ENCODE results near the gene NEK2. TPM values are rescaled to one million over a fixed set of nuclear protein-coding genes. Genes with fewer than 3 reads are reported as not detected.

NEK2 gene
- total RNA-seq, 1 experiment from 2014 or later = 17.6 TPM

DNA sequence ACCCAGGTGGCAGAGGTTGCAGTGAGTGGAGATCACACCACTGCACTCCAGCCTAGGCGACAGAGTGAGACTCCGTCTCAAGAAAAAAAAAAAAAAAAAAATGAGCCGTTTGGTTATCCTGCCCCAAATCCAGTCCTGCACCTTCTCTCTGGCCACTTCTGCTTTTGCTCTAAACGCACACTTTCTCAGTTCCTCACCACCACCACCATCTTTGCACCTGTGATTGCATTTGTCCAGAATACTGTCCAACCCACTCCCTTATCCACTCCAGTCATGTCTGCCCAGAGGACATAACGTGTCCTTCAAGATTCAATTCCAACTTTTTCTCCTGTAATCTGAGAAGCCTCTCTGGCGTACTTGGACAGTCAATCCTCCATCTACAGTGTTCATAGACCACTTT, 2.2 kb upstream of the NEK2 start:
- no peak overlapping the region for H3K18ac ChIP-seq (ENCODE audit: insufficient read length, low read depth, low read length)
- no peak overlapping the region for H4K5ac ChIP-seq (ENCODE audit: insufficient read length, low read depth, low read length)
- no peak overlapping the region for H3K56ac ChIP-seq (ENCODE audit: insufficient read length, low read depth, low read length)
- no peak overlapping the region for H2BK5ac ChIP-seq (ENCODE audit: insufficient read length, low read length)
- Mint-ChIP-seq H3K4me3 (no peak overlapping the region), H3K27me3 (ENCODE audit: low read depth) (no peaks in the 10 kb centered on the region; the same call in 1 of the 2 replicates), H3K9me3 (no peaks in the 10 kb centered on the region), H3K27ac (no peak overlapping the region), H3K36me3 (ENCODE audit: insufficient read depth in 1 of 3, low read depth in 3 of 3) (peaks cover 2 to 14% (median 12%) of the 10 kb centered on the region in 3 experiments; a peak in 6 of 7 replicates), H3K4me1 (peaks cover 14 to 17% of the 10 kb centered on the region in 2 experiments)
- no peak overlapping the region for H3K23ac ChIP-seq (ENCODE audit: insufficient read length, low read depth, low read length)
- no peak overlapping the region for H2BK120ac ChIP-seq (ENCODE audit: low read depth, low read length, poor library complexity, severe bottlenecking)
- H2BK12ac ChIP-seq (ENCODE audit: insufficient read length, low read depth, low read length) = no peak overlapping the region
- no peak overlapping the region for H3K27ac ChIP-seq (ENCODE audit: insufficient read length, low read depth, low read length)
- H4K8ac ChIP-seq (replicated peaks; ENCODE audit: insufficient read length, low read depth, low read length) = no peak overlapping the region
- H3T11ph ChIP-seq (ENCODE audit: low read length) = no peak overlapping the region
- no peak overlapping the region for H3K9ac ChIP-seq (ENCODE audit: extremely low read depth, insufficient read length, low read length)
- no peak overlapping the region for H4K91ac ChIP-seq (ENCODE audit: insufficient read length, low read depth, low read length)
- H3K14ac ChIP-seq (ENCODE audit: insufficient read depth, low read length) = no peak overlapping the region
- no peaks in the 10 kb centered on the region for H3K4me1 ChIP-seq (ENCODE audit: insufficient read depth, low read length)
- H2BK15ac ChIP-seq (ENCODE audit: low read depth, low read length) = no peak overlapping the region
- H2AK5ac ChIP-seq (ENCODE audit: insufficient read length, low read length) = no peak overlapping the region
- no peak for DNase-seq
- H3K23me2 ChIP-seq (ENCODE audit: insufficient read length, low read depth, low read length, poor library complexity, severe bottlenecking) = no peaks in the 10 kb centered on the region
- H2AFZ ChIP-seq (ENCODE audit: low read length) = no peak overlapping the region
- no peak overlapping the region for H3K4me2 ChIP-seq (ENCODE audit: insufficient read depth, insufficient read length, low read length)
- H3K79me1 ChIP-seq (ENCODE audit: insufficient read depth, low read depth, low read length, poor library complexity, severe bottlenecking) = no peaks in the 10 kb centered on the region
- no peaks in the 10 kb centered on the region for H4K20me1 ChIP-seq (ENCODE audit: control insufficient read depth, insufficient read depth, insufficient read length)
- no peak overlapping the region for H2BK20ac ChIP-seq (ENCODE audit: low read depth, low read length, poor library complexity, severe bottlenecking)
- no peaks in the 10 kb centered on the region for H3K27me3 ChIP-seq (ENCODE audit: insufficient read depth, low read length)
- WGBS (ENCODE audit: extremely low coverage, insufficient read length, low lambda C conversion rate) = no CpG with 5 or more reads among the region's 6 CpGs
- no peak overlapping the region for H3K4ac ChIP-seq (ENCODE audit: low read depth, low read length)
- no peaks in the 10 kb centered on the region for H3K9me3 ChIP-seq (ENCODE audit: control insufficient read depth, low read depth, low read length)
- no peaks in the 10 kb centered on the region; the same call in 1 of the 2 replicates for H3K79me2 ChIP-seq (ENCODE audit: insufficient read depth, low read length)
- TF ChIP-seq, protein P1, sequence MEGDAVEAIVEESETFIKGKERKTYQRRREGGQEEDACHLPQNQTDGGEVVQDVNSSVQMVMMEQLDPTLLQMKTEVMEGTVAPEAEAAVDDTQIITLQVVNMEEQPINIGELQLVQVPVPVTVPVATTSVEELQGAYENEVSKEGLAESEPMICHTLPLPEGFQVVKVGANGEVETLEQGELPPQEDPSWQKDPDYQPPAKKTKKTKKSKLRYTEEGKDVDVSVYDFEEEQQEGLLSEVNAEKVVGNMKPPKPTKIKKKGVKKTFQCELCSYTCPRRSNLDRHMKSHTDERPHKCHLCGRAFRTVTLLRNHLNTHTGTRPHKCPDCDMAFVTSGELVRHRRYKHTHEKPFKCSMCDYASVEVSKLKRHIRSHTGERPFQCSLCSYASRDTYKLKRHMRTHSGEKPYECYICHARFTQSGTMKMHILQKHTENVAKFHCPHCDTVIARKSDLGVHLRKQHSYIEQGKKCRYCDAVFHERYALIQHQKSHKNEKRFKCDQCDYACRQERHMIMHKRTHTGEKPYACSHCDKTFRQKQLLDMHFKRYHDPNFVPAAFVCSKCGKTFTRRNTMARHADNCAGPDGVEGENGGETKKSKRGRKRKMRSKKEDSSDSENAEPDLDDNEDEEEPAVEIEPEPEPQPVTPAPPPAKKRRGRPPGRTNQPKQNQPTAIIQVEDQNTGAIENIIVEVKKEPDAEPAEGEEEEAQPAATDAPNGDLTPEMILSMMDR (conservative IDR thresholded peaks at IDR 0.05) = no peak
